GM12878 (cell line): ENCODE results near the gene ETV7. TPM values are rescaled to one million over a fixed set of nuclear protein-coding genes. Genes with fewer than 3 reads are reported as not detected.

Experiments used
- ATF2 ChIP-seq: IDR thresholded peaks from 2 replicates; pipeline ENCODE4 v1.6.1; 2012; ENCODE audit warnings: low read length, inconsistent platforms
- ATF7 ChIP-seq: fragments of 450-650 bp; IDR thresholded peaks from 2 replicates; pipeline ENCODE4 v1.6.1; 2016; ENCODE audit warnings: low read depth, mild to moderate bottlenecking
- CBX3 ChIP-seq: fragments of 200-600 bp; sonication (generic); IDR thresholded peaks from 2 replicates; pipeline ENCODE4 v1.6.1; 2016; ENCODE audit warnings: low read depth, borderline replicate concordance
- EED ChIP-seq: sonication (generic); IDR thresholded peaks from 2 replicates; pipeline ENCODE4 v1.6.1; 2016; ENCODE audit warnings: antibody characterized with exemption, low read depth
- GATAD2B ChIP-seq: fragments of 450-650 bp; conservative IDR thresholded peaks from 2 replicates; pipeline ENCODE4 v1.6.1; 2017; ENCODE audit warnings: low read depth, mild to moderate bottlenecking, moderate library complexity
- HDAC2 ChIP-seq: fragments of 200-600 bp; sonication (generic); IDR thresholded peaks from 2 replicates; pipeline ENCODE4 v1.6.1; 2017
- HSF1 ChIP-seq: fragments of 150-350 bp; IDR thresholded peaks from 2 replicates; pipeline ENCODE4 v1.6.1; 2014; ENCODE audit warnings: mild to moderate bottlenecking, low read depth, low read length
- IKZF2 ChIP-seq, 2 experiments: fragments of 450-650 bp; IDR thresholded peaks; 2 replicates each; pipeline ENCODE4 v1.6.1; 2017; ENCODE audit warnings: mild to moderate bottlenecking in 2 of 2, moderate library complexity in 2 of 2
- MTA3 ChIP-seq: IDR thresholded peaks from 2 replicates; pipeline ENCODE4 v1.6.1; 2012; ENCODE audit warnings: low read length, inconsistent platforms, borderline replicate concordance
- NFYA ChIP-seq: IDR thresholded peaks from 2 replicates; pipeline ENCODE4 v1.6.1; 2011; ENCODE audit warnings: low read depth, mild to moderate bottlenecking, low read length, improper control_type of control experiment, borderline replicate concordance
- NR2C2 ChIP-seq: IDR thresholded peaks from 2 replicates; pipeline ENCODE4 v1.6.1; 2011; ENCODE audit warnings: borderline replicate concordance, low read depth; ENCODE audit not compliant: control insufficient read depth, insufficient read length
- NR2F1 ChIP-seq: fragments of 450-650 bp; conservative IDR thresholded peaks from 2 replicates; pipeline ENCODE4 v1.6.1; 2017; ENCODE audit warnings: mild to moderate bottlenecking
- PAX8 ChIP-seq: fragments of 450-650 bp; IDR thresholded peaks from 2 replicates; pipeline ENCODE4 v1.6.1; 2017; ENCODE audit warnings: mild to moderate bottlenecking, moderate library complexity
- PKNOX1 ChIP-seq: fragments of 450-650 bp; IDR thresholded peaks from 2 replicates; pipeline ENCODE4 v1.6.1; 2016; ENCODE audit warnings: mild to moderate bottlenecking
- RAD21 ChIP-seq: IDR thresholded peaks from 2 replicates; pipeline ENCODE4 v1.6.1; 2011; ENCODE audit warnings: mild to moderate bottlenecking, low read depth, low read length, moderate library complexity; ENCODE audit not compliant: insufficient read depth
- RELA ChIP-seq: fragments of 450-650 bp; IDR thresholded peaks from 2 replicates; pipeline ENCODE4 v1.8.0; 2014; ENCODE audit warnings: borderline replicate concordance; ENCODE audit not compliant: partially characterized antibody
- WRNIP1 ChIP-seq: IDR thresholded peaks from 2 replicates; pipeline ENCODE4 v1.6.1; 2011; ENCODE audit warnings: low read depth, low read length, improper control_type of control experiment, borderline replicate concordance
- ZBTB40 ChIP-seq: fragments of 450-650 bp; IDR thresholded peaks from 2 replicates; pipeline ENCODE4 v1.6.1; 2016; ENCODE audit warnings: mild to moderate bottlenecking, moderate library complexity, borderline replicate concordance
- ZNF217 ChIP-seq: fragments of 450-650 bp; IDR thresholded peaks from 2 replicates; pipeline ENCODE4 v1.6.1; 2017; ENCODE audit warnings: antibody characterized with exemption, mild to moderate bottlenecking
- ZNF274 ChIP-seq: IDR thresholded peaks from one replicate; pipeline ENCODE4 v1.8.0; 2011; ENCODE audit not compliant: insufficient read length, insufficient read depth
- polyA plus RNA-seq, 11 experiments: library from polyadenylated mRNA; depleted of rRNA in 4 of 11; unstranded in 6 of 11; stranded (reverse) in 5 of 11; fragments of >200 nt; fragmentation: Nextera tagmentation in 4 of 11; fragmentation: Illumina TruSeq in 1 of 11; extraction: Ambion mirVana in 4 of 11; extraction: Trizol in 1 of 11; gene quantifications; 1 replicate in 1 of 11; 2 replicates in 10 of 11; pipeline versions ENCODE4 v1.2.1 to v1.2.3, GENCODE V29; 2011 to 2016; ENCODE audit warnings: inconsistent platforms in 2 of 11, missing spikeins in 2 of 11, low read depth in 1 of 11
- total RNA-seq, 4 experiments: library from RNA; depleted of rRNA in 3 of 4; stranded (reverse); fragments of >200 nt in 3 of 4; fragmentation: Illumina TruSeq in 1 of 4; extraction: Trizol in 1 of 4; gene quantifications; 2 replicates each; pipeline versions ENCODE4 v1.2.1 to v1.2.3, GENCODE V29; 2013 to 2021

Gene ETV7
- total and polyA plus RNA-seq, 10 of the 15 experiments (the other 5 are each of a cell fraction or from before 2014, with no cell fraction given) = 0.04 to 1.8 (median 1.3) TPM

- TF ChIP-seq ZBTB40 (no peak), GATAD2B (no peak), RELA (no peak), EED (peak; percentile 63), ATF7 (0 out of 2 replicates have a peak, but pooled peaks have one; percentile 35), PKNOX1 (no peak), NR2F1 (no peak), ATF2 (no peak), HSF1 (no peak), NFYA (no peak), WRNIP1 (no peak), ZNF217 (no peak), RAD21 (no peak), IKZF2 (IDR thresholded peaks at IDR 0.05) (peak; percentile 86 to 88), PAX8 (no peak), HDAC2 (no peak), NR2C2 (no peak), CBX3 (no peak), MTA3 (no peak), ZNF274 (no peak)
Measured at GRCh38 chr6:36336779-36337241, 50.7 kb downstream of the ETV7 start, which contains the start of gene BNIP5 (continued).
